ENCODE data around the gene TRIM17. TPM values are rescaled to one million over a fixed set of nuclear protein-coding genes. Genes with fewer than 3 reads are reported as not detected.

The TRIM17 gene
- total and polyA plus RNA-seq, 2 of the 13 experiments (the other 11 are each of a cell fraction or from before 2014, with no cell fraction given), result 0.32 to 0.64 TPM

- TF ChIP-seq ZSCAN21 (CRISPR knock-in tag; IDR thresholded peaks at IDR 0.05; ENCODE audit: borderline replicate concordance) (no peak), DR1 (CRISPR knock-in tag; IDR thresholded peaks at IDR 0.05) (no peak), SRSF4 (IDR thresholded peaks at IDR 0.05; ENCODE audit: low read depth, low read length, poor library complexity, severe bottlenecking) (no peak)
Observed at GRCh38 chr1:228463009-228463558, 46.4 kb upstream of the TRIM17 start (continued).

DNA sequence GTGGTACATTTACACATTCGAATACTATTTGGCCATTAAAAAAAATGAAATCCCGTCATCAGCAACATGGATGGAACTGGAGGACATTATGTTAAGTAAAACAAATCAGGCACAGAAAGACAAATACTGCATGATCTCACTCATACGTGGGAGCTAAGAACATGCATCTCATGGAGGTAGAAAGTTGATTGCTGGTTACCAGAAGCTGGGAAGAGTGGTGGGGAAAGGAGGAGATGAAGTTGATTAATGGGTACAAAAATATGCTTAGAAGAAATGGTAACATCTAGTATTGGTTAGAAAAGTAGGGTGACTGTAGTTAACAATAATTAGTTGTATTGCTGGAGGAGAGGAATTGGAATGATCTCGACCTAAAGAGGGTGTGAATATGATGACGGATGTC lies 45.9 kb upstream of the TRIM17 start:
- H3K27ac ChIP-seq (ENCODE audit: extremely low read length, insufficient read depth, low read length), result no peak overlapping the region
- H3K4me3 ChIP-seq (replicated peaks in 1 of 3; ENCODE audit: insufficient read depth in 1 of 3, low read depth in 2 of 3, low read length in 3 of 3), result no peak overlapping the region
- DNase-seq (ENCODE audit: low spot score), result no peak
- no peaks in the 10 kb centered on the region for H3K9me3 ChIP-seq (ENCODE audit: low read length)
- ChIA-PET POLR2A (no interaction called here), CTCF (ENCODE audit: low intra/inter-chr PET ratio, low total read pairs) (no interaction called here)
- no peaks in the 10 kb centered on the region for H3K36me3 ChIP-seq (replicated peaks in 1 of 2; ENCODE audit: control insufficient read depth in 1 of 2, insufficient read depth in 2 of 2, low read length in 2 of 2)
- BruUV-seq (replicated peaks), result no TSS peak
- H3K79me2 ChIP-seq (ENCODE audit: insufficient read depth, low read length), result no peaks in the 10 kb centered on the region
- FAIRE-seq, result no peak
- TF ChIP-seq ZNF335 (CRISPR knock-in tag; IDR thresholded peaks at IDR 0.05) (no peak), NFRKB (IDR thresholded peaks at IDR 0.05) (no peak), ZNF724P (CRISPR knock-in tag; IDR thresholded peaks at IDR 0.05; ENCODE audit: borderline replicate concordance) (no peak), TEAD2 (CRISPR knock-in tag; IDR thresholded peaks at IDR 0.05) (no peak), ZNF562 (CRISPR knock-in tag; IDR thresholded peaks at IDR 0.05; ENCODE audit: borderline replicate concordance) (no peak), ZNF30 (CRISPR knock-in tag; IDR thresholded peaks at IDR 0.05) (no peak), CSRNP1 (CRISPR knock-in tag; IDR thresholded peaks at IDR 0.05) (no peak)
- H2AFZ ChIP-seq (ENCODE audit: low read length), result no peak overlapping the region
- H3K4me1 ChIP-seq (ENCODE audit: insufficient read depth, low read length), result peaks cover 5% of the 10 kb centered on the region; the same call in 1 of the 2 replicates
- no peak overlapping the region for H3K9ac ChIP-seq (ENCODE audit: insufficient read depth, low read depth, low read length)
- H3K27me3 ChIP-seq (ENCODE audit: control insufficient read depth in 1 of 2, insufficient read depth in 2 of 2, low read length in 2 of 2), result peaks cover 3 to 41% of the 10 kb centered on the region in 2 experiments; a peak in 4 of 5 replicates
- in situ Hi-C loops (cut with HindIII; ENCODE audit: extremely low pct_ligation_motif_present, low pct_unique_long_range_greater_than_20kb), result no loop called here
- no peak for ATAC-seq
- no peaks in the 10 kb centered on the region for H4K20me1 ChIP-seq (ENCODE audit: insufficient read depth, low read length)
- WGBS (ENCODE audit: low lambda C conversion rate), result 23% methylated on average over 5 of the region's 5 CpGs
- intact Hi-C loops (cut with micrococcal nuclease; ENCODE audit: unreplicated experiment), result no loop called here
- no peak overlapping the region for H3K4me2 ChIP-seq (ENCODE audit: low read depth, low read length)
